ENCODE data around the gene TSPAN10. TPM values are rescaled to one million over a fixed set of nuclear protein-coding genes. Genes with fewer than 3 reads are reported as not detected.

TSPAN10 gene
- total RNA-seq, 1 donor from 2014 or later, result 2.7 TPM

DNA sequence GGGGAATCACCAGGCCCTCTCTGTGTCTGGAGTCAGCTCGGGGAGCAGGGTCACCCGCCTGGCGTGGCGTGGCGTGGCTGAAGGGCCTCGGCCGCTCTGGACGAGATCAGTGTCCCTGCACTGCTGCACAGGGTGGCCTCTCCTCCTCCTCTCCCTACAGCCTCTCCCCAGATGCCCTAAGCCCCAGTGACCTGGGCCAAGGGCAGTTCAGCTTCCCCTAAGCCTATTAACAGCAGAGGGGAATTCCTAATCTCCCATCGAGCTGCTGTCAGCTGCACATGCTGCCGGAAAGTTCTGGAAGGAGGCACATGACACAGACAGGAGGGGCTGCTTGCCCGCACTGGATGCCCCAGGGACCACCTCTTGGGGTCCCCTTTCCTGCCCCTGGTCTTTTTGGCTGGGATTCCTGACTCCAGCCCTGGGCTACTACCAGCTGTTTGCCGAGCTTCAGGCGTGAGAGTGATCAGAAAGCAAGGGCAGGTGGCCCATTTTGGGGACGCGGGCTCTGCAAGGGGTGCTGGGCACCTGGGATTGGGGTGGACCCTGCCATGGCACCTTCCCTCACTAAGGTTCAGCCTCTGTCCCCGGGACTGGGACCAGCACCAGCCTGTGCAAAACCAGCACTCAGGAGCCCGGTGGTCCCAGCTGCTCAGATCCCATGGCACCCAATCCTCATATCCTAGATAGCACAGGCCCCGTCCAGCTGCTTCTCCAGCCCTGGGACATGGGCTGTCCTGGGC lies 18.6 kb downstream of the TSPAN10 start:
- no peak overlapping the region for H3K4me2 ChIP-seq (ENCODE audit: low read length)
- Mint-ChIP-seq H3K27me3 (ENCODE audit: low read depth, unreplicated experiment) (no peaks in the 10 kb centered on the region), H3K4me3 (ENCODE audit: unreplicated experiment) (no peak overlapping the region), H3K27ac (ENCODE audit: unreplicated experiment) (no peak overlapping the region), H3K9me3 (ENCODE audit: unreplicated experiment) (no peaks in the 10 kb centered on the region), H3K36me3 (ENCODE audit: low read depth, unreplicated experiment) (no peaks in the 10 kb centered on the region), H3K4me1 (ENCODE audit: low read depth, unreplicated experiment) (no peaks in the 10 kb centered on the region)
- no peak overlapping the region for H3K27ac ChIP-seq (ENCODE audit: low read depth, low read length)
- FAIRE-seq (no peak), DNase-seq (ENCODE audit: low read depth) (no peak)
- H3K4me1 ChIP-seq (ENCODE audit: insufficient read depth, low read length), result peaks cover 8% of the 10 kb centered on the region
- no peaks in the 10 kb centered on the region for H3K79me2 ChIP-seq (ENCODE audit: insufficient read depth, low read length)
- H3K36me3 ChIP-seq (ENCODE audit: insufficient read depth, low read length), result no peaks in the 10 kb centered on the region
- H3K9me3 ChIP-seq (ENCODE audit: insufficient read depth, low read depth, low read length), result no peaks in the 10 kb centered on the region
- TF ChIP-seq, protein P1, sequence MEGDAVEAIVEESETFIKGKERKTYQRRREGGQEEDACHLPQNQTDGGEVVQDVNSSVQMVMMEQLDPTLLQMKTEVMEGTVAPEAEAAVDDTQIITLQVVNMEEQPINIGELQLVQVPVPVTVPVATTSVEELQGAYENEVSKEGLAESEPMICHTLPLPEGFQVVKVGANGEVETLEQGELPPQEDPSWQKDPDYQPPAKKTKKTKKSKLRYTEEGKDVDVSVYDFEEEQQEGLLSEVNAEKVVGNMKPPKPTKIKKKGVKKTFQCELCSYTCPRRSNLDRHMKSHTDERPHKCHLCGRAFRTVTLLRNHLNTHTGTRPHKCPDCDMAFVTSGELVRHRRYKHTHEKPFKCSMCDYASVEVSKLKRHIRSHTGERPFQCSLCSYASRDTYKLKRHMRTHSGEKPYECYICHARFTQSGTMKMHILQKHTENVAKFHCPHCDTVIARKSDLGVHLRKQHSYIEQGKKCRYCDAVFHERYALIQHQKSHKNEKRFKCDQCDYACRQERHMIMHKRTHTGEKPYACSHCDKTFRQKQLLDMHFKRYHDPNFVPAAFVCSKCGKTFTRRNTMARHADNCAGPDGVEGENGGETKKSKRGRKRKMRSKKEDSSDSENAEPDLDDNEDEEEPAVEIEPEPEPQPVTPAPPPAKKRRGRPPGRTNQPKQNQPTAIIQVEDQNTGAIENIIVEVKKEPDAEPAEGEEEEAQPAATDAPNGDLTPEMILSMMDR (IDR thresholded peaks at IDR 0.05; ENCODE audit: insufficient read depth, low read depth, low read length), result no peak
- TF ChIP-seq EZH2 (IDR thresholded peaks at IDR 0.05; ENCODE audit: insufficient read depth, low read length), result no peak
- H3K4me3 ChIP-seq (ENCODE audit: insufficient read depth, low read depth, low read length), result no peak overlapping the region
- no peak overlapping the region for H2AFZ ChIP-seq (ENCODE audit: low read depth, low read length)
- H4K20me1 ChIP-seq (ENCODE audit: insufficient read depth, low read length), result no peaks in the 10 kb centered on the region
- H3K27me3 ChIP-seq (ENCODE audit: insufficient read depth, low read length), result no peaks in the 10 kb centered on the region
- no peak overlapping the region for H3K9ac ChIP-seq (ENCODE audit: low read length)

DNA sequence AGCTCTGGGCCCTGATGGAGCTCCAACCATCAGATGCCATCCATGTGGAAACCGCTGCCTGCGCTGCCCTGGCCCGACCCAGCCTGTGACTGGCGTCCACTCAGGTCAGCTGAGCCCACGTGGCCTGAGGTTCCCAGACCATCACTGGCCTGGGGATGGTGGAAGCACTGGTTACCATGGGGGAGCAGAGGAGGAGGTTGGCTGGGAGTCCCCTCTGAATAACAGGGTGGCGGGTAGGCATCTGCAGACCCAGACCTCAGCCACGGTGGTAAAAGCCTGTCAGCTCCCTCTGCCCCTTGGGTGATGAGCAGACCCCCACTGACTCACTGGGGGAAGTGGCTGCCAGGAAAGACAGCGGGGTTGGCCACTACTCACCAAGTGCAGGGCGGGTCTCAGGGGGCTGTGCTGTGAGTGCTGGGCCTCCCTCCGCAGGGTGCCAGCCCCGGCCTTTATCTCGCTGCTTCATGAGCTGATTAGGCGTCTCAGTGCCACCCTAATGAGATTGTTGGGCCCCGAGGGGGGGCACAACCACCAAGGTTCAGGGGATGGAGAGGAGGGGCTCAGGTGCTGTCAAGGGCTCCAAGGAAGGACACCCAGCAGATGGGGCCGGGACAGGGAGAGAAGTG lies 19.2 kb downstream of the TSPAN10 start, which contains the start of gene PDE6G:
PDE6G (minus strand) TSS at position 425 of the 626 bp plus-strand sequence. CDS start 3,237 bp downstream, outside the sequence.
- H3K27ac ChIP-seq (ENCODE audit: low read depth, low read length), result no peak within 1 kb of the TSS
- no peak within 1 kb of the TSS for H3K4me2 ChIP-seq (ENCODE audit: low read length)
- Mint-ChIP-seq H3K36me3 (ENCODE audit: low read depth, unreplicated experiment) (no peaks in the 10 kb centered on the region), H3K4me1 (ENCODE audit: low read depth, unreplicated experiment) (no peaks in the 10 kb centered on the region), H3K4me3 (ENCODE audit: unreplicated experiment) (no peak within 1 kb of the TSS), H3K27ac (ENCODE audit: unreplicated experiment) (no peak within 1 kb of the TSS), H3K9me3 (ENCODE audit: unreplicated experiment) (no peaks in the 10 kb centered on the region), H3K27me3 (ENCODE audit: low read depth, unreplicated experiment) (no peaks in the 10 kb centered on the region)
- H2AFZ ChIP-seq (ENCODE audit: low read depth, low read length), result no peak within 1 kb of the TSS
- no peaks in the 10 kb centered on the region for H3K9me3 ChIP-seq (ENCODE audit: insufficient read depth, low read depth, low read length)
- no peak within 1 kb of the TSS for H3K9ac ChIP-seq (ENCODE audit: low read length)
- H3K4me1 ChIP-seq (ENCODE audit: insufficient read depth, low read length), result peaks cover 8% of the 10 kb centered on the region
- no peaks in the 10 kb centered on the region for H3K79me2 ChIP-seq (ENCODE audit: insufficient read depth, low read length)
- no peak within 1 kb of the TSS for H3K4me3 ChIP-seq (ENCODE audit: insufficient read depth, low read depth, low read length)
- no peak for DNase-seq (ENCODE audit: low read depth)
- H3K36me3 ChIP-seq (ENCODE audit: insufficient read depth, low read length), result no peaks in the 10 kb centered on the region
- no peaks in the 10 kb centered on the region for H3K27me3 ChIP-seq (ENCODE audit: insufficient read depth, low read length)
- TF ChIP-seq, protein P1 (IDR thresholded peaks at IDR 0.05; ENCODE audit: insufficient read depth, low read depth, low read length), result no peak
- no peak for TF ChIP-seq EZH2 (IDR thresholded peaks at IDR 0.05; ENCODE audit: insufficient read depth, low read length)
- FAIRE-seq, result no peak
- H4K20me1 ChIP-seq (ENCODE audit: insufficient read depth, low read length), result no peaks in the 10 kb centered on the region

DNA sequence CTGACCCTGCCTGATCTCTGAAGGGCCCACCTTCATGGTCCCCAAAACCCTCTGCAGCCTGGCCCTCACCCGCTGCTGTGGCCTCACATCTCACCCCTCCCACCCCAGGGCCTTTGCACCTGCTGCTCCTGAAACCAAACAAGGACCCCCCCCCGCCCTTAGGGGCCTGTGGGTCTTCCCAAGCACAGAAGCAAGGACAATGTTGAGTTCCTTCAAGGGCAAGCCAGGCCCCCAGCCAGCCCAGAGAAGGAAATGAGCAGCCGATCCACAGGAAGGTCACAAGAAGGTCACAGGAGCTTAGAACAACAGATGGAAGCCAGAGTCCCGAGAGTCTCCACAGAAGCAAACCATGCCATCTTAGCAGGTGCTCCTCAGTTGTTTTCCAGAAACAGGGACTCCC lies 19.8 kb downstream of the TSPAN10 start:
- Histone ChIP-seq H3K27me3 (ENCODE audit: insufficient read depth, low read length) (no peaks in the 10 kb centered on the region), H3K79me2 (ENCODE audit: insufficient read depth, low read length) (no peaks in the 10 kb centered on the region), H3K4me3 (ENCODE audit: insufficient read depth, low read depth, low read length) (no peak overlapping the region), H3K9me3 (ENCODE audit: insufficient read depth, low read depth, low read length) (no peaks in the 10 kb centered on the region), H3K9ac (ENCODE audit: low read length) (no peak overlapping the region), H2AFZ (ENCODE audit: low read depth, low read length) (no peak overlapping the region), H3K27ac (ENCODE audit: low read depth, low read length) (no peak overlapping the region), H3K4me2 (ENCODE audit: low read length) (no peak overlapping the region), H4K20me1 (ENCODE audit: insufficient read depth, low read length) (no peaks in the 10 kb centered on the region), H3K4me1 (ENCODE audit: insufficient read depth, low read length) (peaks cover 2% of the 10 kb centered on the region), H3K36me3 (ENCODE audit: insufficient read depth, low read length) (no peaks in the 10 kb centered on the region)
- Mint-ChIP-seq H3K9me3 (ENCODE audit: unreplicated experiment) (no peaks in the 10 kb centered on the region), H3K27ac (ENCODE audit: unreplicated experiment) (no peak overlapping the region), H3K36me3 (ENCODE audit: low read depth, unreplicated experiment) (no peaks in the 10 kb centered on the region), H3K4me3 (ENCODE audit: unreplicated experiment) (no peak overlapping the region), H3K27me3 (ENCODE audit: low read depth, unreplicated experiment) (no peaks in the 10 kb centered on the region), H3K4me1 (ENCODE audit: low read depth, unreplicated experiment) (no peaks in the 10 kb centered on the region)
- DNase-seq (ENCODE audit: low read depth) (no peak), FAIRE-seq (no peak)
- no peak for TF ChIP-seq EZH2 (IDR thresholded peaks at IDR 0.05; ENCODE audit: insufficient read depth, low read length)
- TF ChIP-seq, protein P1 (IDR thresholded peaks at IDR 0.05; ENCODE audit: insufficient read depth, low read depth, low read length), result no peak

Data from astrocyte (in vitro differentiated cells and primary cell).